ENCODE data around the gene MPG.

The MPG gene

GRCh38 chr16:105521-105920, 27.5 kb downstream of the MPG start:
- Mint-ChIP-seq H3K4me3 (no peak overlapping the region), H3K4me1 (peaks cover 34% of the 10 kb centered on the region), H3K27ac (no peak overlapping the region), H3K27me3 (ENCODE audit: low read depth, poor library complexity) (peaks cover 2% of the 10 kb centered on the region), H3K36me3 (ENCODE audit: low read depth) (peaks cover 9% of the 10 kb centered on the region), H3K9me3 (no peaks in the 10 kb centered on the region)
- no peak for DNase-seq
- TF ChIP-seq, protein P1, sequence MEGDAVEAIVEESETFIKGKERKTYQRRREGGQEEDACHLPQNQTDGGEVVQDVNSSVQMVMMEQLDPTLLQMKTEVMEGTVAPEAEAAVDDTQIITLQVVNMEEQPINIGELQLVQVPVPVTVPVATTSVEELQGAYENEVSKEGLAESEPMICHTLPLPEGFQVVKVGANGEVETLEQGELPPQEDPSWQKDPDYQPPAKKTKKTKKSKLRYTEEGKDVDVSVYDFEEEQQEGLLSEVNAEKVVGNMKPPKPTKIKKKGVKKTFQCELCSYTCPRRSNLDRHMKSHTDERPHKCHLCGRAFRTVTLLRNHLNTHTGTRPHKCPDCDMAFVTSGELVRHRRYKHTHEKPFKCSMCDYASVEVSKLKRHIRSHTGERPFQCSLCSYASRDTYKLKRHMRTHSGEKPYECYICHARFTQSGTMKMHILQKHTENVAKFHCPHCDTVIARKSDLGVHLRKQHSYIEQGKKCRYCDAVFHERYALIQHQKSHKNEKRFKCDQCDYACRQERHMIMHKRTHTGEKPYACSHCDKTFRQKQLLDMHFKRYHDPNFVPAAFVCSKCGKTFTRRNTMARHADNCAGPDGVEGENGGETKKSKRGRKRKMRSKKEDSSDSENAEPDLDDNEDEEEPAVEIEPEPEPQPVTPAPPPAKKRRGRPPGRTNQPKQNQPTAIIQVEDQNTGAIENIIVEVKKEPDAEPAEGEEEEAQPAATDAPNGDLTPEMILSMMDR (IDR thresholded peaks at IDR 0.05) = no peak

DNA sequence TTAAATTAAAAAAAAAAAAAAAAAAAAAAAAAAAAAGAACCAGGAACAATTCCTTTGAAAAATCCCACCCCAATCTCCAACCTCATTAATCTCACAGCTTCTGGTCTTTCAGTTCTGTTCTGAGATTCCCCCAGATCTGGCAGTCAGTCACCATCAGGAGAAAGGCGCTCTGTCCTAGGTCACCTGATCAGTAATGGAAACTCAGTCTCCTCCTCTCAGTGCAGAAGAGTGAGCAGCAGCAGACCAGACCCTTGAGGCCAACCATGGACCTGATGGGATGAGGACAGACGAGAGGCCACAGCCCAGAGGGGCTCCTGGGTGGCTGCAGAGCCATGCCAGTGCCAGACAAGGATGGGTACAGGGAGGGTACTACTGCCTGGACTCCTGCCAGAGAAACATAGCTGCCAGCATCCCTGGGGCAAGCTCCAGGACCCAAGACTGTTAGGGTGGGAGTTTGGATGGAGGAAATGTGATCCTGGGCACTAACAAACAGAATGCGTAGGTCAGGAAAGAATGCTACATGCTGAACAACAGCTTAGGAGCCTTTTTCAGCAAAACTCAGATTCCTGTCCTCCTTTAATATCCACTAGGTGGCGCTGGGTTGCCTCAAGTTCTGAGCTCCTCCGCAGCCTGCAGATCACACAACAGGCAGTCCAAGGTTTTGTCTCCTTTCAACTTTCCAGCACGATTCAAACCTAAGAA, 28.7 kb downstream of the MPG start:
- peaks cover 2% of the 10 kb centered on the region for H3K27me3 Mint-ChIP-seq (ENCODE audit: low read depth, poor library complexity)
- DNase-seq = peak; percentile 54
- TF ChIP-seq, protein P1 (IDR thresholded peaks at IDR 0.05) = peak; percentile 80
- no peak overlapping the region for H3K4me3 Mint-ChIP-seq
- peaks cover 13% of the 10 kb centered on the region for H3K36me3 Mint-ChIP-seq (ENCODE audit: low read depth)
- no peaks in the 10 kb centered on the region for H3K9me3 Mint-ChIP-seq
- peak overlapping the region; percentile 40 for H3K27ac Mint-ChIP-seq
- H3K4me1 Mint-ChIP-seq = peaks cover 29% of the 10 kb centered on the region

GRCh38 chr16:112153-112840, 34.3 kb downstream of the MPG start:
- peaks cover 44% of the 10 kb centered on the region for H3K36me3 Mint-ChIP-seq (ENCODE audit: low read depth)
- H3K9me3 Mint-ChIP-seq = no peaks in the 10 kb centered on the region
- H3K4me3 Mint-ChIP-seq = no peak overlapping the region
- H3K27ac Mint-ChIP-seq = peak overlapping the region; percentile 66
- peaks cover 12% of the 10 kb centered on the region for H3K4me1 Mint-ChIP-seq
- TF ChIP-seq, protein P1 (IDR thresholded peaks at IDR 0.05) = no peak
- peaks cover 2% of the 10 kb centered on the region for H3K27me3 Mint-ChIP-seq (ENCODE audit: low read depth, poor library complexity)
- DNase-seq = no peak

GRCh38 chr16:114327-114726, 36.3 kb downstream of the MPG start:
- peaks cover 41% of the 10 kb centered on the region for H3K36me3 Mint-ChIP-seq (ENCODE audit: low read depth)
- no peaks in the 10 kb centered on the region for H3K9me3 Mint-ChIP-seq
- H3K4me3 Mint-ChIP-seq = no peak overlapping the region
- peak overlapping the region; percentile 32 for H3K27ac Mint-ChIP-seq
- peaks cover 12% of the 10 kb centered on the region for H3K4me1 Mint-ChIP-seq
- peaks cover 1% of the 10 kb centered on the region for H3K27me3 Mint-ChIP-seq (ENCODE audit: low read depth, poor library complexity)
- TF ChIP-seq, protein P1 (IDR thresholded peaks at IDR 0.05) = no peak
- no peak for DNase-seq

GRCh38 chr16:116015-116414, 38.0 kb downstream of the MPG start:
- H3K9me3 Mint-ChIP-seq = no peaks in the 10 kb centered on the region
- TF ChIP-seq, protein P1 (IDR thresholded peaks at IDR 0.05) = no peak
- no peaks in the 10 kb centered on the region for H3K27me3 Mint-ChIP-seq (ENCODE audit: low read depth, poor library complexity)
- peaks cover 35% of the 10 kb centered on the region for H3K36me3 Mint-ChIP-seq (ENCODE audit: low read depth)
- peaks cover 12% of the 10 kb centered on the region for H3K4me1 Mint-ChIP-seq
- no peak for DNase-seq
- no peak overlapping the region for H3K27ac Mint-ChIP-seq
- H3K4me3 Mint-ChIP-seq = no peak overlapping the region

Measured in nephron progenitor cell (in vitro differentiated cells).